ENCODE measurements around the gene E2F6. TPM values are rescaled to one million over a fixed set of nuclear protein-coding genes. Genes with fewer than 3 reads are reported as not detected.
A peak's percentile ranks its signal among the peaks of the same experiment; 100 is the strongest.

Gene E2F6
- total RNA-seq, 1 experiment from 2014 or later = 16.1 TPM

DNA sequence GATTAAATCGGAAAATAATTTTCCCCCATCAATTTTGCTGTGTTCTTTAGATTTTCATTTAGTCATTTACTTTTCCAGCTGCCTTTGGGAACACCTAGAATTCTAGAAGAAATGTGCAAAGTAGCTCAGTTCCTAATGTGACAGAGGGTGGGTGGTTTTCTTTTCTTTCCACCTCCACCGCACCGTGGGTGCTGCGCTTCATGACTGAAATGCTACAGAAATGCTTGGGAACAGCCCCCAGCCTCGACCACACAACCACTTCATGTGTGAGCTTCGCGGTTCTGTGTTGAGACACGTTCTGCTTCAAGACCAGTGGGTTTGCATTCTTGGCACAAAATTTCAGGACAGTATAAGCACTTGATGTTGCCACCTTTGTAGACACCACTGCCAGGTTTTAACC, 30.9 kb downstream of the E2F6 start:
- TF ChIP-seq, protein P1, sequence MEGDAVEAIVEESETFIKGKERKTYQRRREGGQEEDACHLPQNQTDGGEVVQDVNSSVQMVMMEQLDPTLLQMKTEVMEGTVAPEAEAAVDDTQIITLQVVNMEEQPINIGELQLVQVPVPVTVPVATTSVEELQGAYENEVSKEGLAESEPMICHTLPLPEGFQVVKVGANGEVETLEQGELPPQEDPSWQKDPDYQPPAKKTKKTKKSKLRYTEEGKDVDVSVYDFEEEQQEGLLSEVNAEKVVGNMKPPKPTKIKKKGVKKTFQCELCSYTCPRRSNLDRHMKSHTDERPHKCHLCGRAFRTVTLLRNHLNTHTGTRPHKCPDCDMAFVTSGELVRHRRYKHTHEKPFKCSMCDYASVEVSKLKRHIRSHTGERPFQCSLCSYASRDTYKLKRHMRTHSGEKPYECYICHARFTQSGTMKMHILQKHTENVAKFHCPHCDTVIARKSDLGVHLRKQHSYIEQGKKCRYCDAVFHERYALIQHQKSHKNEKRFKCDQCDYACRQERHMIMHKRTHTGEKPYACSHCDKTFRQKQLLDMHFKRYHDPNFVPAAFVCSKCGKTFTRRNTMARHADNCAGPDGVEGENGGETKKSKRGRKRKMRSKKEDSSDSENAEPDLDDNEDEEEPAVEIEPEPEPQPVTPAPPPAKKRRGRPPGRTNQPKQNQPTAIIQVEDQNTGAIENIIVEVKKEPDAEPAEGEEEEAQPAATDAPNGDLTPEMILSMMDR (IDR thresholded peaks at IDR 0.05; ENCODE audit: unreplicated experiment) = no peak
- ChIA-PET POLR2A (no interaction called here), CTCF (interaction anchor here (0.7 kb wide), 1 partner anchor 13 kb away, joined by 3 read pairs; no protein-coding TSS in a partner anchor)
- DNase-seq (ENCODE audit: unreplicated experiment) = no peak
- H3K36me3 Mint-ChIP-seq (ENCODE audit: insufficient read depth, unreplicated experiment) = peaks cover 8% of the 10 kb centered on the region
- no TSS peak for BruUV-seq (replicated peaks)
- H3K4me1 Mint-ChIP-seq (ENCODE audit: insufficient read depth, unreplicated experiment) = peaks cover 7% of the 10 kb centered on the region
- no peak overlapping the region for H3K4me3 Mint-ChIP-seq (ENCODE audit: unreplicated experiment)
- no peaks in the 10 kb centered on the region for H3K9me3 Mint-ChIP-seq (ENCODE audit: unreplicated experiment)
- intact Hi-C loops (cut with micrococcal nuclease) = no loop called here
- H3K27ac Mint-ChIP-seq (ENCODE audit: low read depth, unreplicated experiment) = no peak overlapping the region
- no peaks in the 10 kb centered on the region for H3K27me3 Mint-ChIP-seq (ENCODE audit: insufficient read depth, unreplicated experiment)

DNA sequence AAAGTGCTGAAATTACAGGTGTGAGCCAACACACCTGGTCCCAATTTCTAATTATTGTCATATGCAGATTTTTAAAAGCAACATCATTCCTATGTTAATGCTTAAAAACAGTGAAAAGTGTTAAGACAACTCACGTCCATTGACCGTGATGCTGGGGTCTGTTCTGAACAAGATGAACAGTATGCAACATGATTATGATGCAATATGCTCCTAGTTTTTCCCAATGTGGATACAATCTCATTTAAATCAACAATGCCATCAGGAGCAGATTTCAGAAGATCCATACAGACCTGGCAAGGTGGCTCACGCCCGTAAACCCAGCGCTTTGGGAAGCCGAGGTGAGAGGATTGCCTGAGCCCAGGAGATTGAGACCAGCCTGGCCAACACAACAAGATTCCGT, 31.5 kb downstream of the E2F6 start:
- no peak for DNase-seq (ENCODE audit: unreplicated experiment)
- Mint-ChIP-seq H3K4me1 (ENCODE audit: insufficient read depth, unreplicated experiment) (peaks cover 7% of the 10 kb centered on the region), H3K36me3 (ENCODE audit: insufficient read depth, unreplicated experiment) (peaks cover 12% of the 10 kb centered on the region), H3K27me3 (ENCODE audit: insufficient read depth, unreplicated experiment) (no peaks in the 10 kb centered on the region), H3K9me3 (ENCODE audit: unreplicated experiment) (no peaks in the 10 kb centered on the region), H3K27ac (ENCODE audit: low read depth, unreplicated experiment) (no peak overlapping the region), H3K4me3 (ENCODE audit: unreplicated experiment) (no peak overlapping the region)
- no TSS peak for BruUV-seq (replicated peaks)
- intact Hi-C loops (cut with micrococcal nuclease) = no loop called here
- TF ChIP-seq, protein P1 (IDR thresholded peaks at IDR 0.05; ENCODE audit: unreplicated experiment) = no peak
- ChIA-PET CTCF (interaction anchor here (0.7 kb wide), 1 partner anchor 14 kb away, joined by 3 read pairs; no protein-coding TSS in a partner anchor), POLR2A (no interaction called here)

DNA sequence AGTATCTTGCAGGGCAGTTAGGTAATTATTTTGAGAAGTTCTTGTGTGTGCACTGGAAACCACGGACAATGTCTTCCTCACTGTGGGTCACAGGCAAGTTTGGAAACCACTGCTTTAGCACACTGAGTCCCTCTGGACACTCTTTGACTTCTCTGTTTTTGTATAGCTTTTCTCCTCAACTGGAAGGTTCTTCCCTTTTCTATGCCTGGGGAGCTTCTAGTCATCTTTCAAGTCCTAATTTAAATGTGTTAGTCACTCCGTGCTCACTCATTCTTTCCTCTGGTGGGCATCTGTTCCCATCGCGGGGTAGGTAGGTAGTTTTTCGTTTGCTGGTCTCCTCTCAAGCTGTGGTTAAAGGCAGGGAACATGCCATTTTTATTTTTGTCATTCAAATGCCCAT, 32.1 kb downstream of the E2F6 start:
- Mint-ChIP-seq H3K4me3 (ENCODE audit: unreplicated experiment) (no peak overlapping the region), H3K27me3 (ENCODE audit: insufficient read depth, unreplicated experiment) (no peaks in the 10 kb centered on the region), H3K36me3 (ENCODE audit: insufficient read depth, unreplicated experiment) (peaks cover 12% of the 10 kb centered on the region), H3K27ac (ENCODE audit: low read depth, unreplicated experiment) (no peak overlapping the region), H3K9me3 (ENCODE audit: unreplicated experiment) (no peaks in the 10 kb centered on the region), H3K4me1 (ENCODE audit: insufficient read depth, unreplicated experiment) (peaks cover 7% of the 10 kb centered on the region)
- TF ChIP-seq, protein P1 (IDR thresholded peaks at IDR 0.05; ENCODE audit: unreplicated experiment) = no peak
- no TSS peak for BruUV-seq (replicated peaks)
- DNase-seq (ENCODE audit: unreplicated experiment) = no peak
- ChIA-PET POLR2A (interaction anchor here (0.6 kb wide), 1 partner anchor 89 kb away, joined by 3 read pairs; the partner anchor contains the start of gene ROCK2), CTCF (no interaction called here)
- intact Hi-C loops (cut with micrococcal nuclease) = no loop called here

DNA sequence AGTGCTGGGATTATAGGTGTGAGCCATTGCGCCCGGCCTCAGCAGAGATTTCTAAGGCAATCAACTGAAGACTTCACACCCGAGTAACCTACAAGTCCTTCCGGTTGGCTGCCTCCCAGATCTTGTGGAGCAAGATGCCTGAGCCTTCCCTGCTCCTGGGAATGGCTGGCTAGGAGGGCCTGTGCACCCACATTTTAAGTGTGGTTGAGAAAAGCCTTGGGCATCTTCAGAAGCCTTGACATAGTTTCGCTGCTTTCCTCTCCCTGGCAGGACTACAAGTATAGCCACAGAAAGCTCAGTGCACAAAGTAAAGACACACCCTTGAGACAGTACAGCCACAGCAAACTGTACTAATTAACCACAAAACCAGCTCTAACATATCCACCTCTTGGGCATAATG, 35.2 kb downstream of the E2F6 start:
- Mint-ChIP-seq H3K27ac (ENCODE audit: low read depth, unreplicated experiment) (peak overlapping the region; percentile 39), H3K4me1 (ENCODE audit: insufficient read depth, unreplicated experiment) (peaks cover 7% of the 10 kb centered on the region), H3K27me3 (ENCODE audit: insufficient read depth, unreplicated experiment) (no peaks in the 10 kb centered on the region), H3K36me3 (ENCODE audit: insufficient read depth, unreplicated experiment) (peaks cover 12% of the 10 kb centered on the region), H3K9me3 (ENCODE audit: unreplicated experiment) (no peaks in the 10 kb centered on the region), H3K4me3 (ENCODE audit: unreplicated experiment) (no peak overlapping the region)
- intact Hi-C loops (cut with micrococcal nuclease) = no loop called here
- POLR2A ChIA-PET = interaction anchor here (0.6 to 2.3 kb wide), 5 partner anchors 8 to 347 kb away, joined by 3 to 11 read pairs (median 4); partner anchors contain the start of gene ROCK2
- DNase-seq (ENCODE audit: unreplicated experiment) = no peak
- BruUV-seq (replicated peaks) = no TSS peak
- TF ChIP-seq, protein P1 (IDR thresholded peaks at IDR 0.05; ENCODE audit: unreplicated experiment) = no peak
- CTCF ChIA-PET = interaction anchor here (0.7 kb wide), 1 partner anchor 33 kb away, joined by 3 read pairs; no protein-coding TSS in a partner anchor
